ENCODE measurements around the gene C1QL4.

GRCh38 chr12:49345051-49345824 is 8.2 kb upstream of the C1QL4 start:
- TF ChIP-seq, protein P1, sequence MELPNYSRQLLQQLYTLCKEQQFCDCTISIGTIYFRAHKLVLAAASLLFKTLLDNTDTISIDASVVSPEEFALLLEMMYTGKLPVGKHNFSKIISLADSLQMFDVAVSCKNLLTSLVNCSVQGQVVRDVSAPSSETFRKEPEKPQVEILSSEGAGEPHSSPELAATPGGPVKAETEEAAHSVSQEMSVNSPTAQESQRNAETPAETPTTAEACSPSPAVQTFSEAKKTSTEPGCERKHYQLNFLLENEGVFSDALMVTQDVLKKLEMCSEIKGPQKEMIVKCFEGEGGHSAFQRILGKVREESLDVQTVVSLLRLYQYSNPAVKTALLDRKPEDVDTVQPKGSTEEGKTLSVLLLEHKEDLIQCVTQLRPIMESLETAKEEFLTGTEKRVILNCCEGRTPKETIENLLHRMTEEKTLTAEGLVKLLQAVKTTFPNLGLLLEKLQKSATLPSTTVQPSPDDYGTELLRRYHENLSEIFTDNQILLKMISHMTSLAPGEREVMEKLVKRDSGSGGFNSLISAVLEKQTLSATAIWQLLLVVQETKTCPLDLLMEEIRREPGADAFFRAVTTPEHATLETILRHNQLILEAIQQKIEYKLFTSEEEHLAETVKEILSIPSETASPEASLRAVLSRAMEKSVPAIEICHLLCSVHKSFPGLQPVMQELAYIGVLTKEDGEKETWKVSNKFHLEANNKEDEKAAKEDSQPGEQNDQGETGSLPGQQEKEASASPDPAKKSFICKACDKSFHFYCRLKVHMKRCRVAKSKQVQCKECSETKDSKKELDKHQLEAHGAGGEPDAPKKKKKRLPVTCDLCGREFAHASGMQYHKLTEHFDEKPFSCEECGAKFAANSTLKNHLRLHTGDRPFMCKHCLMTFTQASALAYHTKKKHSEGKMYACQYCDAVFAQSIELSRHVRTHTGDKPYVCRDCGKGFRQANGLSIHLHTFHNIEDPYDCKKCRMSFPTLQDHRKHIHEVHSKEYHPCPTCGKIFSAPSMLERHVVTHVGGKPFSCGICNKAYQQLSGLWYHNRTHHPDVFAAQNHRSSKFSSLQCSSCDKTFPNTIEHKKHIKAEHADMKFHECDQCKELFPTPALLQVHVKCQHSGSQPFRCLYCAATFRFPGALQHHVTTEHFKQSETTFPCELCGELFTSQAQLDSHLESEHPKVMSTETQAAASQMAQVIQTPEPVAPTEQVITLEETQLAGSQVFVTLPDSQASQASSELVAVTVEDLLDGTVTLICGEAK (IDR thresholded peaks at IDR 0.05) = no peak
- TF ChIP-seq, protein P1 (CRISPR knock-in tag; IDR thresholded peaks at IDR 0.05) = no peak
- TF ChIP-seq E2F5 (CRISPR knock-in tag; IDR thresholded peaks at IDR 0.05) (no peak), LCOR (CRISPR knock-in tag; IDR thresholded peaks at IDR 0.05) (no peak), RBM39 (optimal IDR thresholded peaks at IDR 0.05; ENCODE audit: low read depth, low read length) (no peak), NFXL1 (CRISPR knock-in tag; IDR thresholded peaks at IDR 0.05) (no peak), CLOCK (CRISPR knock-in tag; IDR thresholded peaks at IDR 0.05; ENCODE audit: borderline replicate concordance) (no peak), ZSCAN29 (IDR thresholded peaks at IDR 0.05) (no peak), SRSF1 (IDR thresholded peaks at IDR 0.05; ENCODE audit: low read depth, low read length) (no peak), GABPB1 (CRISPR knock-in tag; IDR thresholded peaks at IDR 0.05) (no peak), ZNF134 (CRISPR knock-in tag; conservative IDR thresholded peaks at IDR 0.05) (no peak), ZNF121 (CRISPR knock-in tag; conservative IDR thresholded peaks at IDR 0.05) (no peak)
- TF ChIP-seq, protein P2, sequence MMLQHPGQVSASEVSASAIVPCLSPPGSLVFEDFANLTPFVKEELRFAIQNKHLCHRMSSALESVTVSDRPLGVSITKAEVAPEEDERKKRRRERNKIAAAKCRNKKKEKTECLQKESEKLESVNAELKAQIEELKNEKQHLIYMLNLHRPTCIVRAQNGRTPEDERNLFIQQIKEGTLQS (IDR thresholded peaks at IDR 0.05) = no peak
- TF ChIP-seq, protein P2 (CRISPR knock-in tag; conservative IDR thresholded peaks at IDR 0.05) = no peak
- TF ChIP-seq, protein P3, sequence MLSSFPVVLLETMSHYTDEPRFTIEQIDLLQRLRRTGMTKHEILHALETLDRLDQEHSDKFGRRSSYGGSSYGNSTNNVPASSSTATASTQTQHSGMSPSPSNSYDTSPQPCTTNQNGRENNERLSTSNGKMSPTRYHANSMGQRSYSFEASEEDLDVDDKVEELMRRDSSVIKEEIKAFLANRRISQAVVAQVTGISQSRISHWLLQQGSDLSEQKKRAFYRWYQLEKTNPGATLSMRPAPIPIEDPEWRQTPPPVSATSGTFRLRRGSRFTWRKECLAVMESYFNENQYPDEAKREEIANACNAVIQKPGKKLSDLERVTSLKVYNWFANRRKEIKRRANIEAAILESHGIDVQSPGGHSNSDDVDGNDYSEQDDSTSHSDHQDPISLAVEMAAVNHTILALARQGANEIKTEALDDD (IDR thresholded peaks at IDR 0.05) = no peak

Measured in K562 (cell line).